Measurements from ENCODE around the gene FXYD6. TPM values are rescaled to one million over a fixed set of nuclear protein-coding genes. Genes with fewer than 3 reads are reported as not detected.

The FXYD6 gene
- total and polyA plus RNA-seq, 4 donors, result 37.0 to 70.0 (median 43.9) TPM

- 63 to 82% methylated on average over 1 of the region's 1 CpG for WGBS, 2 donors
- DNase-seq, result peak in 1 of 3 donors; percentile 65
- H3K9ac ChIP-seq (ENCODE audit: insufficient read depth in 1 of 2, low read length in 2 of 2), result no peak overlapping the region
- no peaks in the 10 kb centered on the region for H3K9me3 ChIP-seq (ENCODE audit: control insufficient read depth in 4 of 4, insufficient read depth in 3 of 4, low read length in 3 of 4)
- no peaks in the 10 kb centered on the region for H3K27me3 ChIP-seq (ENCODE audit: control insufficient read depth in 3 of 3, insufficient read depth in 3 of 3, low read length in 2 of 3)
- no peak overlapping the region for H3K27ac ChIP-seq (ENCODE audit: low read depth in 1 of 2, low read length in 1 of 2)
- H3K36me3 ChIP-seq (ENCODE audit: control insufficient read depth in 4 of 4, insufficient read depth in 4 of 4, low read length in 4 of 4), result no peaks in the 10 kb centered on the region
- TF ChIP-seq CTCF (IDR thresholded peaks at IDR 0.05; ENCODE audit: control extremely low read depth, extremely low read depth), result no peak
- no peak for ATAC-seq (ENCODE audit: insufficient read depth, low FRiP score)
- no peak overlapping the region for H3K4me3 ChIP-seq
- peaks cover 4 to 42% (median 24%) of the 10 kb centered on the region in 5 donors for H3K4me1 ChIP-seq (ENCODE audit: control insufficient read depth in 5 of 5, insufficient read depth in 5 of 5, low read length in 5 of 5)
These were observed 13.1 kb downstream of the FXYD6 start for GRCh38 chr11:117863383-117863782.

GRCh38 chr11:117862753-117863152 is 13.7 kb downstream of the FXYD6 start:
- DNase-seq (no peak), ATAC-seq (ENCODE audit: insufficient read depth, low FRiP score) (no peak)
- peak overlapping the region; percentile 64 to 92 for H3K27ac ChIP-seq (ENCODE audit: low read depth in 1 of 2, low read length in 1 of 2)
- no peaks in the 10 kb centered on the region for H3K27me3 ChIP-seq (ENCODE audit: control insufficient read depth in 3 of 3, insufficient read depth in 3 of 3, low read length in 2 of 3)
- peaks cover 4 to 48% (median 29%) of the 10 kb centered on the region in 5 donors for H3K4me1 ChIP-seq (ENCODE audit: control insufficient read depth in 5 of 5, insufficient read depth in 5 of 5, low read length in 5 of 5)
- H3K9me3 ChIP-seq (ENCODE audit: control insufficient read depth in 4 of 4, insufficient read depth in 3 of 4, low read length in 3 of 4), result no peaks in the 10 kb centered on the region
- no peak for TF ChIP-seq CTCF (IDR thresholded peaks at IDR 0.05; ENCODE audit: control extremely low read depth, extremely low read depth)
- H3K36me3 ChIP-seq (ENCODE audit: control insufficient read depth in 4 of 4, insufficient read depth in 4 of 4, low read length in 4 of 4), result no peaks in the 10 kb centered on the region
- 91 to 100% methylated on average over 1 of the region's 1 CpG for WGBS, 2 donors
- no peak overlapping the region for H3K4me3 ChIP-seq
- H3K9ac ChIP-seq (ENCODE audit: insufficient read depth in 1 of 2, low read length in 2 of 2), result no peak overlapping the region

- ATAC-seq (ENCODE audit: insufficient read depth, low FRiP score), result no peak
- H3K36me3 ChIP-seq (ENCODE audit: control insufficient read depth in 4 of 4, insufficient read depth in 4 of 4, low read length in 4 of 4), result no peaks in the 10 kb centered on the region
- peak overlapping the region; percentile 64 to 92 for H3K27ac ChIP-seq (ENCODE audit: low read depth in 1 of 2, low read length in 1 of 2)
- H3K4me3 ChIP-seq, result no peak overlapping the region
- no peaks in the 10 kb centered on the region for H3K9me3 ChIP-seq (ENCODE audit: control insufficient read depth in 4 of 4, insufficient read depth in 3 of 4, low read length in 3 of 4)
- H3K4me1 ChIP-seq (ENCODE audit: control insufficient read depth in 5 of 5, insufficient read depth in 5 of 5, low read length in 5 of 5), result peaks cover 4 to 52% (median 25%) of the 10 kb centered on the region in 5 donors
- TF ChIP-seq CTCF (IDR thresholded peaks at IDR 0.05; ENCODE audit: control extremely low read depth, extremely low read depth), result no peak
- peak overlapping the region in 1 of 2 donors; percentile 51 for H3K9ac ChIP-seq (ENCODE audit: insufficient read depth in 1 of 2, low read length in 2 of 2)
- no peak for DNase-seq
- 53 to 54% methylated on average over 12 of the region's 12 CpGs for WGBS, 2 donors
- no peaks in the 10 kb centered on the region for H3K27me3 ChIP-seq (ENCODE audit: control insufficient read depth in 3 of 3, insufficient read depth in 3 of 3, low read length in 2 of 3)
These were observed 14.3 kb downstream of the FXYD6 start for GRCh38 chr11:117862019-117862725.
